Endometrial microvascular endothelial cells (primary cell): ENCODE results near the gene TECTA. TPM values are rescaled to one million over a fixed set of nuclear protein-coding genes. Genes with fewer than 3 reads are reported as not detected.
"Not testable (repeated sequence)": the region's sequence is repeated elsewhere in the genome, so short reads cannot be mapped to it uniquely, and the experiment has no call there.

Source experiments
- in situ Hi-C: cut with HindIII; loops from 2 replicates; pipeline ENCODE4 v1.10.0; 2017; ENCODE audit warnings: low sequenced_read_pairs, low pct_unique_long_range_greater_than_20kb; ENCODE audit errors: inconsistent ontology term
- total RNA-seq: library from RNA; depleted of rRNA; stranded (reverse); fragments of >200 nt; gene quantifications from one replicate; pipeline ENCODE4 v1.2.3, GENCODE V29; 2015; ENCODE audit errors: inconsistent ontology term

Gene TECTA
- total RNA-seq, 1 donor from 2014 or later = 0.09 TPM

DNA sequence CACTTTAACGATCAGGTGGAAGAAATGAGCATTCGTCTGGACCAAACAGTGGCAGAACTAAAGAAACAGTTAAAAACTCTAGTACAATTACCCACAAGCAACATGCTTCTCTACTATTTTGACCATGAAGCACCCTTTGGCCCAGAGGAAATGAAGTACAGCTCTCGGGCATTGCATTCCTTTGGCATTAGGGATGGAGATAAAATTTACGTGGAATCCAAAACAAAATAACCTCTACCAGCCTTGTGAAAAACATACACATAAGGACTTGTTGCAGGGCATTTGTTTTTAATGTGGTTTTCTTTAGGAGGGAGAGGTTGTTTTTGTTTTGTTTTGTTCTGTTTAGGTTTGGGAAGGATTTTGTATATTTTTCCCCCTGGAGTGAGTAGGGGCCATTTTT is 14.2 kb upstream of the TECTA start:
- in situ Hi-C loops = no loop called here

DNA sequence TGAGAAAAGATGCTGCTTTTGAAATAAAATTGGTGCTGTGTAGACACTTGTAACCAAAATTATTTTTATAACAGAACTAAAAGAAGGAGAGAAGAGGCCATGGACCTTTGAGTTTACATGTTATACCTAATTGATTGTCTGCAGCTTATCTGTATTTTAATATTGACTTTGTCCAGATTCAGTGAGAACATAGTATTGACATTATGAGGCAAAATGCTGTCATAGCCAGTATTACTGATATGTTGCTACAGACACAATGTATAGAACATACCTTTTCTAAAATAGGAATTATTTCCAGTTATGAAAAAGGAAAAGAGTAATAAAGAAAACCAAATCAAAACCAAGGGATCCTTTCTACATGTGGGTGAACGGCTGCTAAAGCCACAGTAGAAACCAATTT is 11.5 kb upstream of the TECTA start:
- in situ Hi-C loops = no loop called here

DNA sequence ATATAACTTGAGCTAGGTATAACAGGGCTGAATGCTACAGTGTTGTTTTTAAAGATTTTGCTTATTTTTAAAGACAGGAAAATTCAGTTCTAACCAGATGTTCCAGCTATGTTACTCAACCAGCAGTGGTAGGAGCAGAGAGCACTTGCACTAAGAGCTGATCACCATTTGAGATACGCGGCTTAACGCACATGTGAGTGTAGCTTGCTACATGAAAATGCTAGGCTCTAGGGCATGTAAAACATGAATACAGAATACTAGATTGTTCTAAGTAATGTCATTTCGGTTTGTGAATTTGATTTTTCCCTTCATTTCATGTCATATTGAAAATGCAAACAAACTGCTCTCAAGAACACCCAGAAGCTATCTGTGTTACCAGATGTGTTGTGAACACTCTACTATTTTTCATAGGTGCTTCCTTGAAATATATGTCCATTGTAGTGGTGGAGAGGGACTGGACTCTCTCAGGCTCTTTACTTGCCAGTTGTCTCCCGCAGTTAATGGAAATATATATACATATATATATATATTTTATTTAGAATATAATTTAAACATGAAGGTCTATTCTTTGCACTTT is 10.8 kb upstream of the TECTA start:
- in situ Hi-C loops = no loop called here

DNA sequence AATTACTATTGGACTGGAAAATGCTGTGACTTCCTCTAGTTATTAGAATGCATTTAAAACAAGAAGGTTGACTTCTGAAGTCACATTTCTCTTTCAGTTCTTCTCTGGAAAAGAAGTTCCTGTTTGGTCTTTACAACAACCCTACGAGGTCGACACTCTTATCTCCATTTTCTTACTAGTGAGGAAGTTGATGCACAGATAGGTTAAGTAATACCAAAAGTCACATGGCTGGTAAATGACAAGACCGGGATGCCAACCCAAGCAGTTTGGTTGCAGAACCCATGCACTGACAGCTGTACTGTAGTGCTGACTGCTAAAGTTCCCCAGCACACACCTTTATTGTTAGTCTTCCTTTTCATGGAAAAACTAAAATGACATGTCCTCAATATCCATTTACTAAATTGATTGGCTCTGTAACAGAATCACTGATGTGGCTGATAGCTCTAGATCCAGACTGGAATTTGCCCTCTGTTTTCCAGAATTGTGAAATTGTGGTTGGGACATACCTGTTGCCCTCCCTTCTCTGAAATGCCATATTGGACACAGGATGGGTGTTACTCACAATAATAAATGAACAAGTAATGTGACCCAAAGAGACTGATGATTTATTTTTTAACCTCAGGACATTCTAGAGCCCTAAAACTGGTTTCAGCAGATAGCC is 9.4 kb upstream of the TECTA start:
- in situ Hi-C loops = no loop called here

DNA sequence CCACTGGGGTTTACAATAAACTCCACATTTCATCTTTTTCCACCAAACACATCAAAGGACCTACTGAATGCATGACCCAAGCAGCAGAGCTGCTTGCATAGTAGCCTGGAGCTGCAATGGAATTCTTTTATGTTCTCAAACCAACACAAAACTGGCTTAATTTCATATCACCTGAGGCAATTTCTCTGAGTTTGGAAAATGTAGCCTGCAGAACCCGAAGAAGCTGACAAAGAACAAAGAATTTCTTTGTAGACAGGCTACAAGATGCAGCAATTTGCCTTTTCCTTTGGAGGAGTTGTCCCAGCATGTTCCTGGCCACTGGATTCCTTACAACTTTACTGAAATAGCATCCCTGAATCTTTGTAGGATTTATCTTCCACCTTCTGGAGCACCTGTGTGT is 5.5 kb upstream of the TECTA start:
- in situ Hi-C loops = no loop called here

DNA sequence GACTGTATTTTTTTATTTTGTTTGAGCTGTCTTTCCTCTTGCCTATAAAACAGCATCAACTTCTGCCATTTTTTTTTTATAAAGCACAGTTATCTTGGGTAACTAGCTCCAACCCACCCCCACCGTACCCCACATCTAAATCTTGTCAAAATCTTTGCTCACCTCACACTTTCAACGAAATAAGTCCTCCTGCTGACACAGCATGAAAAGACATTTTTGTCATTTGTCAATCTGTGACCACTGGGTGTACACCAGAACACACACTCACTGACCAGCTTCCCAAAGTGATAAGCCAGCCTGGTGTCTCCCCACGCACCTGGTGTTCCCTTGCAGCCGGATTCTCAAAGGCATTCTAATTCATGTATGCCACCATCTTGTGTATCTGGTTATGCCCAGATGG is 1.7 kb upstream of the TECTA start:
- in situ Hi-C loops = no loop called here

DNA sequence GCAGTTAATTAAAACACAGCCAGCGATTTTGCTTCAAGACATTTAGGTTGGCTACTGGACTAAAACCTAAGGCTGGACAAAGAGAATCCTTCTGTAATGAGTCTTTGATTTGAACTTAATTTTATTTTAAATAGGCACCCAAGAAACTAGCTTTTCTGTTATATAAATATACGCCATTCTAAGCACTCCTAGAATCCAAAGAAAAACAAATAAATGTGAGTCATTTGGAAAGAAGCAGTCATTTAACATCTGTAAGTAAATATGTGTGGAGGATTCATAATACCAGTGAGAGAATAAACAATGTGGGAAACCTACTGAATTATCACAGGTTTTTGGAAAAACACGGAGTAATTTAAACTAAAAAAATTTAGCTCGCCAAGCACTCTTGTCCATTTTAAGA is 1.2 kb upstream of the TECTA start:
- in situ Hi-C loops = no loop called here

DNA sequence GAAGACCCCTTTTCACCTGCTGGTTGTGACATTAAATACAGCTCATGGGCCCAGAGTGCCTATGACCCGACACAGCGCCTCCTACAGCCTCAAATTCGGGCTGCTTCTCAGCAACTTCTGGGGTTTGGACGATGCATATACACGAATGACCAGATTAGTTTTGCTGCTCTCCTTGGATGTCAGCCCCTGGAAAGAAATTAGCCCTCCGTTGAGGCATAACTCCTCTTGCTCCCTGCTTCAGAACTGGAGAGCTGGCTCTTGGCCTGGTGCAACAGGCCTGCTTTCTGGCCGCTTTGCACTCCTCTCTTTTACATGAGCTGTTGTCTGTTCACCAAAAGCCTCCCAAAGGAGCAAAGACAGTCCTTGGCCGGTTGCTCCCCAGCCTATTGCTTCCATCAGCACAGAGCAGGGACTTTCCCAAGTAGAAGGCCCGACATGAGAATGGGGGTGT is 3.3 kb downstream of the TECTA start:
- in situ Hi-C loops = no loop called here

DNA sequence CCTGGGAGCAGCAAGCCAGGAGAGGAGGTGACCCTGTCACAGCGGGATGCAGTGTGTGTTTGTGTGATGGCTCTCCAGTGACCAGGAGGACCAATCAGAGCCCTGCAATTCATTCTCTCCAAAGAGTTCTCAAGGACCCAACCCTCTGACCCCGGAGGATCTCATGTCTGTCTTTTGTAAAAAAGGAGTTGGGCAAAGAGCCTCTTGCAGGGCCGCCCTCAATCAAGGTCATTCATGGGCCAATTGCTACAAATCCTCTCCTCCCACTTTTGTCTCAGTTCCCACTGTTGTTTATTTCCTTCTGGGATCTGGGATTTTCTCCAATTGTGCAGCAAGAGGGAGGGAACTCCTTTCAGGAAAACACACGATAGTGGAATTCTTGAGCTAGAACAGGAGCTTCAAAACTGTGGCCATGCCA is 4.0 kb downstream of the TECTA start:
- in situ Hi-C loops = no loop called here

DNA sequence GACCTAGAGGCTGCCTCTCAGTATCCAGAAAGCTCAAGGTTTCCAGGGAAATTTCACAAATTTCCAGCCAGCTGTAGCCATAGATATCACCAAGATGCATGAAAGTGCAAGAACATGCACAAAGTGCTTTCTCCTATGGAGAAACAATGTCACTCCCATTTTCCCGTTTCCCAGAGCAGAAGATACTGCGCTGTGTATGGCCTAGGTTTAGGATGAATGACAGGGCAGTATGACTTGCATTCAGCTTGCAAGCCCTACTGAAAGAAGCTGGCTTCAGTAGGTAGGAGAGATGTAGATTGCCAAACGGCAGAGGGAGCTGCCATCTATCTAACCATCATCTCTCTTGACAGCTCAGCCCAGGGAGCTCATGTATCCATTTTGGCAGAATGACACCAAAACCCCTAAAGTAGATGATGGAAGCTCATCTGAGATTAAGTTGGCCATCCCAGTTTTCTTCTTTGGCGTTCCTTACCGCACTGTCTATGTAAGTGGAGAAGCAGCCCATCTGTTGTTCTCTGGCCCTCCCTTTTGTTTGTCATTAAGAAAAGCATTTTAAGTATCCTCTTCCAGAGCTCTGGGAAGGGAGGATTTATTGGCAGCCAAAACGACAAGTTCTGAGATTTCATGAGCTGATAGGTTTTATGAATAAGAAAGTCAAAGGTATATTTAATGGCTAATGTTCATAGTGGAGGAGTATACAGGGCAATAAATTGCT is 4.6 kb downstream of the TECTA start:
- in situ Hi-C loops = no loop called here

DNA sequence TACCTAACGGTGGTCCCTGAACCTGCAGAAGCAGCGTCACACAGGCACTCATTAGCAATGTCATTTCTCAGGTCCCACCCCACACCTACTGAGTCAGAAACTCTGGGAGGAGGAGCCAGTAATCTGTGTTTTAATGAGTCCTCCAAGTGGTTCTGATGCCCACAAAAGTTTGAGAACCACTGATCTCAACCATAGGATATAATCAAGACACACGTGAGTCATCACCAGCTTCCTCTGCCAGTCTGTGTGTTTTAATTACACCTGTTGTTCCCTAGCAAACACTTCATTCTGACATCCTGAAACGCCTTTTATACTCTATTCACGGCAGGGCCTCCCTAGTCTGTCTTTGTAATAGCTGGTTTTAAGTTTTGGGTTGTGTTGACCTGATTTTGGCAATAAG is 5.8 kb downstream of the TECTA start:
- in situ Hi-C loops = no loop called here

DNA sequence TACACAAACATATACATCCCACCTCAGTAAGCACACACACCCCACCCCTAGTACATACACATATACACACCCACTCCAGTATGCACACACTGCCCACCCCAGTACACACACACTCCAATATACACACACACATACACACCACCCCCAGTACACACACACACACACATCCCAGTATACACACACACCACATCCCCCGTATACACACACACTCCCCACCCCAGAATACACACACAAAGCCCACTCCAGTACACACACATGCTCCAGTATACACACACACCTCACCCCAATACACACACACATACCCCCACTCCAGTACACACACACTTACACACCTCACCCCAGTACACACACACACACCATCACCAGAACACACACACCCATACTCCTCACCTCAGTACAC is 7.4 kb downstream of the TECTA start:
- in situ Hi-C loops = no loop called here

DNA sequence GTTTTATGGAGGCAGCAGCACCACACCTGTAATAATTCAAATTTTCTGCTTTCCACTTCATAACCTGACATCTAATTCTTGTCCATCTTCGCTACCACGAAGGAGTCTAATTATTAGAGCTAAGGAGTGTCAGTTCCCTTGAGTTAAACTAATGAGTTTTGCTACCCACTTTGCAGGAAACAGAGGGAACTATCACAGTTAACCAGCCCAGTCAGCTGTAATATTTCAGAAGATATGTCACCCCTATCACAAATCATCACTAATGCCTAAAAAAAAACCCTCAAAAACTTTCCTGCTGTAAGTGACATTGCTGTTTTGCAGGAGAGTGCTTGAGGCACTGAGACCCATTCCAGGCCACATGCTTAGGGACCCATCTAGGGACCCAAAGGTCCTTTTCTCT is 8.4 kb downstream of the TECTA start:
- in situ Hi-C loops = no loop called here

DNA sequence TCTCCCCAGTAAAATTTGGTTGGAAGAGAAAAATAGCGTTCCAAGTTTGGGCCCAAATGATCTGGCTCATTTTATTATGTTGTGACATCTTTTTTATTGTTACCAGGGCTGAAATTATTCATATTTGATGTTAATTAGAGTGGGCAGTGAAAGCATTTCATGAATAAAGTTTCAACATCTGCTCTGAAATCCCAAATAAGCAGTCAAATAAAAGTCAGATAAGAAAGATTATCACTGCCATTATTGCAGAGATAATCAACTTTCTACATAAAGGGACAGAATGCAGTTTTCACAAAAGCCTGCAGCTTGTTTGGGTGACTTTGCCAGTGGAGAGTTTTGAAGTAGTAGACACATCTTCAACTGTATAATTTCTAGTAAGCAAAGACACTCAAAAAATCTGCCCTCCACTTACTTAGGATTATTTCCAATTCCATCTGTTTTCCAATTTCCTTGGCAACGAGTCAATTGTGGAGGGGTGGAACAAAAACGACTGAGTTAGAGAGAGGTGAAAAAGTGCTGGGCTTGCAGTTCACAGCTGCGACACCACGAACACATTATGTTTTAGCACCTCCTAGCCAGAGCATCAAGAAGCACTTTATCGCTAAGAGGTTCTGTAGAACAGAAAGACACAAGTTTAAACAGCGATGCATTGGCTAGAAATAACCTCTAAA is 9.0 kb downstream of the TECTA start:
- in situ Hi-C loops = no loop called here

DNA sequence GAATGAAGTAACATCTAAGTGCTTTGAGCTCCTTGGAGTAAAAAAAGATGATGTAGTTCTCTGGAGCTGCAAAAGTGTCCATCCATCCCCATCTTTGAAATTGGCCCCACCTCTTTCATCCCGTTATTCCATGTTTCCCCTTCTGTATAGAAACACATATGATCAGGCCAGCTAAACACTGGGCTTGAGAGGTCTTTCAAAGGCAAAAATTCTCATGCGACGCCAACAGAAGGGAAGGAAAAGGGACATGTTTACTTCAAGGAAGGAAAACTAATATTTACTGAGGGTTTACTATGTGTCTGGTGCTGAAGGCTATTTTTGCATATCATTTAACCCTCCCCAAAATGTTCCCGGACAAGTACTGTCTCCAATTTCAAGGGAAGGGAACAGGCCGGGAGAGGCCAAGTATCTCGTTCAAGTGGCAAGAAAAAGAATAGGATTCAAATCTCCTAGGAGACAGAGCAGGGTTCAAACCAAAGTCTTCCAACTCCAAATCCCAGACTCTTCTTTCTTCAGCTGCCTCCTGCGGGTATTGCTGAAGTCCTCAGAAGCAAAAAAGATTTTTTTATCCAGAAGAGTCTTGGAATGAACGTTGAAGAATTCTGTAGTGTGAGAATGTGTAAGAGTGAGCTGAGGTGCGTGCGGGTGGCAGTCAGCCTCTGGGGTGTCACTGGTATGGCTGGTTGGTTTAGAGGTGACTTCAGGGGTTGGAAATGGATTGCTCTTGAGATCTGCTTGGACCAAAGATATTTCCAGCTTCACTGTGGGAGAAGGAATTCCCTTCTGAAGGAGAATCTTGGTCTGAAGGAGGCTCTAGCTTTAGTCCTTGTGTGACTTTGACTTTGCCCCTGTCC is 10.1 kb downstream of the TECTA start:
- in situ Hi-C loops = no loop called here

DNA sequence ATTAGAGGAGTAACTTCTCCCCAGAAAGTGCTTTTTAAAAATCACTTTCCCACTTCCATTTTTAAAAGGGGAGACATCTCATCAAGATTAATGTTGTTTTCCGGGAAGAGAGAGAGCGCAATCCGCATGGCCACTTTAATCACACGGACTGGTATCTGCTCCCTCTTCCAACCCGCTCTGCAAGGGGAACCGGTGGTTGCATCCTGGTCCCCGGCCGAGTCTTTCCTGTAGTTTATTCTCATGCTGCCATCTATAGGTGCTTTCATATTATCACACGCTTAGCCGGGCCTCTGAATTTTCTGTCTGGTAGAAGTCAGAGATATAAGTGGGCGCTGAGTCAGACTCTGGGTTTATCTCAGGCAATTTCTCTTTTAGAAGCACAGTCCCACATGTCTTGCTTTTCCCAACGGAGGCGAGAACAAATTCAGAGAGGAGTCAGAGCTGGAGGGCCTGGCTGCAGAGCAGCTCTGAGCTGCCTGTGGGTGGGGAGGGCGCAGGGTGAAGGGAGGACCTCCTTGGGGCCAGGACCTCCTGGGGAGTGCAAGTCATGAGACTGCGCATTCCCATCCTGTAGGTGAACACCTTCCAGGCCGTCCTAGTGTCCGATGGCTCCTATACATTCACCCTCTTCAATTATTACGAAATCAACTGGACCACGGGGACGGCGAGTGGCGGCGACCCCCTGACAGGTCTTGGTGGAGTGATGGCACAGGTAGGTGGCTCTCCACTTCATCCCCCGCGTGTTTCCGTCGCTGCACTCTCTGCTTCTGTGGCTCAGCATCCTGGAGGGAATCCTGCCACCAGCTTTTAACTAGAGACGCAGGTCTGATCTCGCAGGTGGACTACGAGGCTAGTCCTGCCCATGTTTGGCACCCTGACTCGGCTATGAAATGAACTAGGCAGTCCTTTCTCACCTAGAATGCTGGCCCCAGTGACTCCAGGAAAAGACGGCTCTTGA is 11.7 kb downstream of the TECTA start:
- in situ Hi-C loops = no loop called here

DNA sequence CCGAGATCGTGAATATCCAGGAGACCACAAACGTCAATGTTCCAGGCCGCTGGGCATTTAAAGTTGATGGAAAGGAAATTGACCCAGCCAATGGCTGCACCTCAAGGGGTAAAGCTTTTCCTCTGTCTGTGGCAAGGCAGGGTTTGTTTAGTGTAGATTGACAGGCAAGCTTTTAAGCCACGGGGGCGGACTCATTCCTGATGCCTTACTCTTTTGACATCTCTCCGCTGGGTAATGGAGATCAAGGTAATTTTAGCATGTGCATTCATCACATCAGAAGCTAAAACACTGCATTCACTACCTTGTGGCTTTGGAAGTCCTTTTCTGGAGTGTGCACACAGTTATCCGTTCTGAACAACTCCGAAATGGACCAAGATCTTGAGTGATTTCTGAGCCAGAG is 12.6 kb downstream of the TECTA start:
- in situ Hi-C loops = no loop called here

DNA sequence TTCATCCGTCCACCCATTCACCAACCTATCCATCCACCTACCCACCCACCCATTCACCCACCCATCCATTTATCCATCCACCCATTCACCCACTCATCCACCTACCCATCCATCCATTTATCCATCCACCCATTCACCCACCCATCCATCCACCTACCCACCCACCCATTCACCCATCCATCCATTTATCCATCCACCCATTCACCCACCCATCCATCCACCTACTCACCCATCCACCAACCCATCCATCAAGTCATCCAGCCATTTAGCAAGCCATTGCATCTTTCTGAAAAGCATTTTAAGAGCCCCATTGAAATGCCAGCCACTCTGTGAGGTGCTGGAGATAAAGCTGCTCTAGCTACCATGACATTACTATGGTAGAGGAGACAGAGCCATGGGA is 14.0 kb downstream of the TECTA start:
- in situ Hi-C loops = not testable (repeated sequence)
